ENCODE data around the gene CDC20B.
"Not testable (repeated sequence)": the region's sequence is repeated elsewhere in the genome, so short reads cannot be mapped to it uniquely, and the experiment has no call there.

Gene CDC20B

DNA sequence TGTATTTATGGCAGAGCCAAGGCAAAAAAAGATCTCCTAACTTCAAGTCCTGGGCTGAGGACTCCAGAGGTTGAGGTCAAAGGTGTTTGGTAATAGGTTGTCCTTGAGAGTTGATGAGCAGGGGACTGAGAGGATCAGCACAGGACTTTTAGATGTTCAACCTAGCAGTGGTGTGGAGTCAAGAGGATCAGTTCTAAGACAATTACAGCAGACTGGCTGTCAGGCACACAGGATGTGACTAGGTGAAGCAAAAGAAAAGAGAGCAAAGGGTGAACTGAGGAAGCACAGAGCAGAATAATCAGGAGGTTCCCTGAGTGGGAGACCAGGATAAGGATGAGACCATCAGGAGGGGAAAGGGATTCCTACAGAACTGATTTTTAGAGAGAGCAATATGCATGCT is 59.6 kb downstream of the CDC20B start:
- DNase-seq (ENCODE audit: low read depth in 1 of 2, low spot score in 1 of 2) = no peak
- TF ChIP-seq JUND (IDR thresholded peaks at IDR 0.05; ENCODE audit: low read depth) = no peak
- in situ Hi-C loops (cut with HindIII; ENCODE audit: low pct_unique_long_range_greater_than_20kb, low sequenced_read_pairs) = no loop called here

DNA sequence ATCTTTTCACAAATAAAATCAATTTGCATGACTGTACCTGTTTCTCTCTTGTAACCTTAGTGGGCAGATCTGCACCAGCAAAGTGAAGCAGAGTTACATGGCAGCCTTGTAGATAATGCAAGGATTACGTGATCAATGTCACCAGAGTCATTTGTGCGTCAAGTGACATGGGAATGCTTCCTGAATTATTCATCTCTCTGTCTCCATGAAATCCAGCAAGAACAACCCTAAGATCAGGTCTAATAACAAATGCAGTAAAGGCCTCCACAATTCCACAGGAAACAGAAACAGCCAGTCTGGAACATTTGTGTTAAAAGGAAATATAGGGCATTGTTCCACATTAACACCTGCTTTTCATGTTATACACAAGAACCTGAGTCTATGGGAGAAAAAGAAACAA is 62.8 kb downstream of the CDC20B start:
- in situ Hi-C loops (cut with HindIII; ENCODE audit: low pct_unique_long_range_greater_than_20kb, low sequenced_read_pairs) = no loop called here
- no peak for DNase-seq (ENCODE audit: low read depth in 1 of 2, low spot score in 1 of 2)

DNA sequence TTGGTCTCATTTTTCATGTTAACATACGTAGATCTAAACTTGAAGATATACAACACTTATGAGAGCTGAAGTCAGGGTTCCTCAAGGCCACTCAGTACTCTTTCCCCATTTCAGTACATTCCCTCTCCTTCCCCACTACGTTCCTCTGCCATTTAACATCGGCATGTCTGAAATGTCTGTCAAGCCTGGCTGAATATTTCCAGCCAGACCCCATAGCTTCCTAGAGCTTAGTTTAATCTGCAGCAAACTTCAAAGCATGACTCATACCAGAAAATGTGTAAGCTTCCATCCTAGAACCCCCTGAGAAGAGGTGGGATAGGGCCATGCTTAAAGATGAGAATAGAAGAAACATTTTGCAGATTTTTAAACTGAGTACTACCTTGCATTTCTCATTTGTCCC is 64.3 kb downstream of the CDC20B start:
- TF ChIP-seq JUND (IDR thresholded peaks at IDR 0.05; ENCODE audit: low read depth) = no peak
- DNase-seq (ENCODE audit: low read depth in 1 of 2, low spot score in 1 of 2) = no peak
- in situ Hi-C loops (cut with HindIII; ENCODE audit: low pct_unique_long_range_greater_than_20kb, low sequenced_read_pairs) = no loop called here

More for the DNA sequence above, 62.8 kb downstream of the CDC20B start:
- TF ChIP-seq JUND (IDR thresholded peaks at IDR 0.05; ENCODE audit: low read depth) = no peak

DNA sequence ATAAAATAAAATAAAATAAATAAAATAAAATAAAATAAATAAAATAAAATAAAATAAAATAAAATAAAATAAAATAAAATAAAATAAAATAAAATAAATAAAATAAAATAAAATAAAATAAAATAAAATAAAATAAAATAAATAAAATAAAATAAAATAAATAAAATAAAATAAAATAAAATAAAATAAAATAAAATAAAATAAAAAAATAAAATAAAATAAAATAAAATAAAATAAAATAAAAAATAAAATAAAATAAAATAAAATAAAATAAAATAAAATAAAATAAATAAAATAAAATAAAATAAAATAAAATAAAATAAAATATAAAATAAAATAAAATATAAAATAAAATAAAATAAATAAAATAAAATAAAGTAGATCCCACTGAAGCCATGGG is 67.0 kb downstream of the CDC20B start:
- DNase-seq (ENCODE audit: low read depth in 1 of 2, low spot score in 1 of 2); in situ Hi-C loops (cut with HindIII; ENCODE audit: low pct_unique_long_range_greater_than_20kb, low sequenced_read_pairs): not testable (repeated sequence)

DNA sequence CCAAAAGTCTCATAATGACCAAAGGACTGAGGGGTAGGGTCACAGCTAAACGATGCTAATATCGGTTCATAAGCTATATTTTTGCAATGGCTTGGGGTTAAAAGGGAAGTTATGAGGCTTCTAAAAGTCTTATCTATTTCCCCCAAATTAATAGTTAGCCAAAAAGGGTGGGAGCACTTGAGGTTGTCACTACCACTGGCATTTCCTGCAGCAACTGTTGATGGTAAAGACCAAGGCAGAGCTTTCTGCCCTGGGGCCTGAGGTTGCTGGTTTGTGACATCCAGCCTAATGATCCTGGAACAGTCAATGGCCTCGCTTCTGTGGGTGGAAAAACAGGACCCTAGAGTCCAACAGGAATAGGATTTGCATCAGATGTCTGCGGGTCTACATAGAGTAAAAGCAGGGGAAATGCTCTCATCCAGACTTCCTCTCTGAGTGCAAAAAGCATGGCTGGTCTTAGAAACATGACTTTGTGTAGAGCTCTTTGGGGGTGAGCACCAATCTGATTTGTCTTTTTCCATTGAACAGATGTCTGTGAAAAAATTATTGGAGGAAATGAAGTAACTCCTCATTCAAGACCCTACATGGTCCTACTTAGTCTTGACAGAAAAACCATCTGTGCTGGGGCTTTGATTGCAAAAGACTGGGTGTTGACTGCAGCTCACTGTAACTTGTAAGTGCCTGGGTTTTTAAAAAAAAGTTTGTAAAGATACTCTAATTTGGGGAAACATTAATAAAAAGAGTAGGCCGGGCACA is 67.9 kb downstream of the CDC20B start:
- in situ Hi-C loops (cut with HindIII; ENCODE audit: low pct_unique_long_range_greater_than_20kb, low sequenced_read_pairs) = no loop called here
- DNase-seq (ENCODE audit: low read depth in 1 of 2, low spot score in 1 of 2) = no peak
- TF ChIP-seq JUND (IDR thresholded peaks at IDR 0.05; ENCODE audit: low read depth) = no peak

DNA sequence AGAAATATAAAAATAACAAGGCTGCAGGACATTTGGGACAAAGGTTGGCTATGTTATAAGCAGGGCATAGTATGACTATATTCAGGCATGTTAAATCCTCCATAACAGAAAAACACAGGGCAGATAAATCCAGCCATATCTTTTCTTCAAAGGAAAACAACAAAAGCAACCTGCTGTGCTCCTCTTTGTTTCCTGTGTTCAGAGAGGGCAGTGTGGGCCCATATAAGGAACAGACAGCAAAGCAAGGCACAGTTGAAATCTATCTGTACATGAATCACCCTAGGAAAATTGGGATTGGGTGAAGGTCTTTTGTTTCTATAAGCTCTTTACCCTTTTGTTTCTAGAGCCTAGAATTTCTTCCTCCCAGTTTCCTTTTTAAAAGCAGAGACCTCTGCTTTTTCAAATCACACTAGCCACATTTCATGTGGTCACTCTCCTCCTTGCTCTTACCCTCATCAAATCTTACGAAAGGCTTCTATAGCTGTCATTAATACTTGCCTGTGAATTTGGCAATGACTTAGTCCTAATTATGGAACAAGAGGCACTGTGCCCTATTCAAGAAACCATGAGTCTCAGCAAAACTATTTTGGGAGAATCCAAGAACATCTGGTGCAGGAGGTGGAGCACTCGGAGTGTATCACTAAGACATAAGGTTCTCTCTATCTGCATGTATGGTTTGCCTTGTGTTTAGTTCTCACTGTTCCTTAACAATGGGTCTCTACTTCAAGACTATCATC is 68.8 kb downstream of the CDC20B start:
- no peak for TF ChIP-seq JUND (IDR thresholded peaks at IDR 0.05; ENCODE audit: low read depth)
- in situ Hi-C loops (cut with HindIII; ENCODE audit: low pct_unique_long_range_greater_than_20kb, low sequenced_read_pairs) = no loop called here
- no peak for DNase-seq (ENCODE audit: low read depth in 1 of 2, low spot score in 1 of 2)

DNA sequence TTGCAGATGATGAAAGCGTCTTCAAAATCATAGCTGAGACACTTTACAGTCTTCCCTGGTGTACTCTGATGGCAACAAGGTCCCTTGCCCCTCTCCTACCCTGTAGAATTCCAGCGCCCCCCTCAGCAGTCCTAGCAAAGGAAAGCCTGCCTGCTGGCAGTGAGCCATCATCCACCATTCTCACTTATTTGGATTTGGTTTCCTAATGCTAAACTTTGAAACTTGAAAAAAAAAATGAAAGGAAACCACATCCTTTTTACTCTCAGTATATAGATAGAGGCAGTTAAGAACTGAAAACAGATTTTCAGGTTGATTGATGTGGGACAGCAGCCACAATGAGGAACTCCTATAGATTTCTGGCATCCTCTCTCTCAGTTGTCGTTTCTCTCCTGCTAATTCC is 70.6 kb downstream of the CDC20B start, which contains the start of gene GZMA:
TSS of gene GZMA (plus strand) at position 299 of the 400 bp plus-strand sequence. CDS start at position 336, 37 bp downstream.
- no peak for DNase-seq (ENCODE audit: low read depth in 1 of 2, low spot score in 1 of 2)
- in situ Hi-C loops (cut with HindIII; ENCODE audit: low pct_unique_long_range_greater_than_20kb, low sequenced_read_pairs) = no loop called here
- no peak for TF ChIP-seq JUND (IDR thresholded peaks at IDR 0.05; ENCODE audit: low read depth)

DNA sequence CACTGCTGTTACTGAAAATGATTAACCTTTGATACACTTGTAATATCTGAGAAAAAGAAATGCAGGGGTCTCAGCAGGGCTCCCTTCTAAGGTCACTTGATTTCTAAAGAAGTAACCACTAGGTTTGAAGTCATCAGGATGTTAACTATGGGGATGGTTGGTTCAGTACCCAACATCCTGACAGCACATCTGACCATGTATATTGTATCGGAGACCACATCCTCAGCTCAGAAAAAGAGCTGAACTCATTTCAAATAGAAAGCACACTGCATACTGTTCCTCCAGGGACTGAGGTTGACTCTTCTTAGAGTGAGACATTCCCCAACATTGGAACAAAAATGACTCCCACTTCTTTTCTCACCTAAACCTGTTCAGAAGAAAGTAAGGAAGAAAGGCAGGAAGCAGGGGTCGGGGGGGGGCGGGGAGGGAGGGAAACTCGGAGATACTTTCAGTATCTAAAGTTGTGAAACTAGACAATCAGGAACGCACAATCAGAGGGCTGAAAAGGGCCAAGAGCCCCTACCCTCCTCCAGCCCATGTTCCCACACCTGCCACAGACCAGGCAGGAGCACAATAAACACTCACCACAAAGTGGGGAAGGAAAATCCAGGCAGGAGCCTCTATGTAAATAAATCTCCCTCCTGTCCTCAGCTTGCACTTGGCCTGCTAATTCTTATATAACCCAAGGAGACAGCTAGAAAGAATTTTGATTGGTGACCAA is 71.3 kb downstream of the CDC20B start:
- in situ Hi-C loops (cut with HindIII; ENCODE audit: low pct_unique_long_range_greater_than_20kb, low sequenced_read_pairs) = no loop called here
- DNase-seq (ENCODE audit: low read depth in 1 of 2, low spot score in 1 of 2) = no peak
- no peak for TF ChIP-seq JUND (IDR thresholded peaks at IDR 0.05; ENCODE audit: low read depth)

DNA sequence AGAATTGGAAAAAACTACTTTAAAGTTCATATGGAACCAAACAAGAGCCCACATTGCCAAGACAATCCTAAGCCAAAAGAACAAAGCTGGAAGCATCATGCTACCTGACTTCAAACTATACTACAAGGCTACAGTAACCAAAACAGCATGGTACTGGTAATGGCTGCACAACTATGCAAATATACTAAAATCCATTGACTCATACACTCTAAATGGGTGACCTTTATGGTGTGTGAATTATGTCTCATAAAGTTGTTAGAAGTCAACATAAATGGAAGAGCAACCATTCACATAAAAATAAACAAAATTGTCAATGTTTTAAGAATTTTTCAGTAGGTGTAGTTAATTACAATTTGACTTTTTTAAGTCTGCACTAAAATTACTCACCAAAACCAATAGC is 71.8 kb downstream of the CDC20B start:
- in situ Hi-C loops (cut with HindIII; ENCODE audit: low pct_unique_long_range_greater_than_20kb, low sequenced_read_pairs); DNase-seq (ENCODE audit: low read depth in 1 of 2, low spot score in 1 of 2): not testable (repeated sequence)

DNA sequence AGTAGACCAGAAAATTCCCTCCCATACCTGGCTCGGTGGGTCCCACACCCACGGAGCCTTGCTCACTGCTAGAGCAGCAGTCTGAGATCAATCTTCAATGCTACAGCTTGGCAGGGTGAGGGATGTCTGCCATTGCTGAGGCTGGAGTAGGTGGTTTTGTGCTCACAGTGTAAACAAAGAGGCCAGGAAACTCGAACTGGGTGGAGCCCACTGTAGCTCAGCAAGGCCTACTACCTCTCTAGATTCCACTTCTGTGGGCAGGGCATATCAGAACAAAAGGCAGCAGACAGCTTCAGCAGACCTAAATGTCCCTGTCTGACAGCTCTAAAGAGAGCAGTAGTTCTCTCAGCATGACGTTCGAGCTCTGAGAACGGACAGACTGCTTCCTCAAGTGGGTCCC is 76.1 kb downstream of the CDC20B start:
- no peak for DNase-seq (ENCODE audit: low read depth in 1 of 2, low spot score in 1 of 2)
- TF ChIP-seq JUND (IDR thresholded peaks at IDR 0.05; ENCODE audit: low read depth) = no peak
- in situ Hi-C loops (cut with HindIII; ENCODE audit: low pct_unique_long_range_greater_than_20kb, low sequenced_read_pairs) = no loop called here

DNA sequence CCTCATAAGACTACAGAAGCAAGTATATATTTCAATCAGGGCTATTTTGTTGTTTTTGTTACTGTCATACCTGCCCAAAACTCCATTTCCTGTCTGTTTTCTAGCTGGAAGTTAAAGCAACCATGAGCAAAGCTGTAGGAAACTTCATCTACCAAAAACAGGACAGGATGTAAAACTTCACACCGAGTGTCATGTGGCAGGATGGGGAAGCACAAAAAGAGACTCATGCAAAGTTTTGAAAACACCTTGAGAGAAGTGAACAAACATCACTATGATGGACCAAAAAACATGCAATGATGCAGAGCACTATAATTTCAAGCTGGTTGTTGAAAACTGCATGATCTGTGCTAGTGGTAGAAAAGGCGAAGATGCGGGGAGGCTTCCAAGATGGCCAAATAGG is 76.8 kb downstream of the CDC20B start:
- in situ Hi-C loops (cut with HindIII; ENCODE audit: low pct_unique_long_range_greater_than_20kb, low sequenced_read_pairs) = no loop called here
- TF ChIP-seq JUND (IDR thresholded peaks at IDR 0.05; ENCODE audit: low read depth) = no peak
- no peak for DNase-seq (ENCODE audit: low read depth in 1 of 2, low spot score in 1 of 2)

DNA sequence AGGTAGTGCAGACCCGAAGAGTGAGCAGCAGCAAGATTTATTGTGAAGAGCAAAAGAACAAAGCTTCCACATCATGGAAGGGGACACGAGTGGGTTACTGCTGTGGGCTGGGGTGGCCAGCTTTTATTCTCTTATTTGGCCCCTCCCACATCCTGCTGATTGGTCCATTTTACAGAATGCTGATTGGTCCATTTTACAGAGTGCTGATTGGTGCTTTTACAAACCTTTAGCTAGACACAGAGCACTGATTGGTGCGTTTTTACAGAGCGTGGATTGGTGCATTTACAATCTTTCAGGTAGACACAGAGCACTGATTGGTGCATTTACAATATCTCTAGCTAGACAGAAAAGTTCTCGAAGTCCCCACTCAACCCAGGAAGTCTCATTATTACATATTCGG is 82.0 kb downstream of the CDC20B start:
- in situ Hi-C loops (cut with HindIII; ENCODE audit: low pct_unique_long_range_greater_than_20kb, low sequenced_read_pairs); DNase-seq (ENCODE audit: low read depth in 1 of 2, low spot score in 1 of 2): not testable (repeated sequence)

DNA sequence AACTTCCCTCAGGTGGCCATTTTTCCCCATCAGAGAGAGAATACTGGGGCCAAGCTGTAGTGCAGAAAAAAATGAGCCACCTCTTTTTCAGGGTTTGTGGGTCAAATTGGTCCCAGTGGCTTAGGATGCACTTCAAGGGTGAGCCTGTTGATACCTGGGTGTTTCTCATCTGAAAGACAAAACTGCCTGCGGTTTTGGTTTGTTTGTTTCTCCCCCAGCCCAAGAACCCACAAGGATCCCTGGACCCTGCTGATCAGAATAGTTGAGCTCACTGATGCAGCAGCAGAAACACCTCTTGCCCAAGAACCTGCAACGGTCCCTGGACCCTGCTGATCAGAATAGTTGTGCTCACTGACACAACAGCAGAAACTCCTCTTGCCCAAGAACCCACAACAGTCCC is 83.7 kb downstream of the CDC20B start:
- in situ Hi-C loops (cut with HindIII; ENCODE audit: low pct_unique_long_range_greater_than_20kb, low sequenced_read_pairs); DNase-seq (ENCODE audit: low read depth in 1 of 2, low spot score in 1 of 2): not testable (repeated sequence)
